Measurements from ENCODE around the gene CYP1A2.

CYP1A2 gene

DNA sequence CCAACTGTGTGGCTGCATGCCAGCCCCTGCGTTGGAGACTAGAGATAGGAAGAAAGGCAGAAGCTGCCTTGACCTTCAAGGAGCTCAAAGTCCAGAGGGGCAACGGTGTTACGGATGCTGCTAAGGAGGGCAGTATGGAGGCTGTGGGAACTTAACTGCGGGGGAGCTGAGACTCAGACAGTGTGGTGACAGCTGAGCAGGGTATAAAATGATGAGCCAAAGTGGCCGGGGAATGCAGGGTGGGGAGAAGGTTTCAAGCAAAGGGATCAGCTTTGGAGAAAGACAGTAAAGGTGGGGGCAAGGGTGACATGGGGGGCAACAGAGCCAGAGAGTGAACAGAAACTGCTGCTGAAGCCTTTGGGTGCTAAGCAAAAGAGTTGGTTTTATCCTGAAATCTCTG is 6.2 kb upstream of the CYP1A2 start:
- DNase-seq = no peak

DNA sequence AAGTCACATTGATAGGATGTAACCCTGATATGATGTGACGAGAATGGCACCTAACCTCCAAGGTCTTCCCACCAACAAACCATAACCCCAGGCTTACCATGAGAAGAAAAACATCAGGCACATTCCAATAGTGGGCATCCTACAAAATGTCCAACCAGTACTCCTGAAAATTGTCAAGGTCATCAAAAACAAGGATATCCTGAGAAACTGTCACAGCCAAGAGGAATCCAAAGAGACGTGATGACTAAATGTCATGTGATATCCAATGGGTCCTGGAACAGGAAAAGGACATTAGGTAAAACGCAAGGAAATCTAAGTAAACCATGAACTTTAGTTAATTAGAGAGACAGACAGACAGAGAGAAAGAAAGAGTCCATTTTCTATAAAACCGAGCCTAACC is 2.3 kb upstream of the CYP1A2 start:
- no peak for DNase-seq

DNA sequence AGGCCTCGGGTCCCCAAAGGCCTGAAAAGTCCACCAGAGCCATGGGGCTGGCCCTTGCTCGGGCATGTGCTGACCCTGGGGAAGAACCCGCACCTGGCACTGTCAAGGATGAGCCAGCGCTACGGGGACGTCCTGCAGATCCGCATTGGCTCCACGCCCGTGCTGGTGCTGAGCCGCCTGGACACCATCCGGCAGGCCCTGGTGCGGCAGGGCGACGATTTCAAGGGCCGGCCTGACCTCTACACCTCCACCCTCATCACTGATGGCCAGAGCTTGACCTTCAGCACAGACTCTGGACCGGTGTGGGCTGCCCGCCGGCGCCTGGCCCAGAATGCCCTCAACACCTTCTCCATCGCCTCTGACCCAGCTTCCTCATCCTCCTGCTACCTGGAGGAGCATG is 1.2 kb downstream of the CYP1A2 start:
- DNase-seq = no peak

DNA sequence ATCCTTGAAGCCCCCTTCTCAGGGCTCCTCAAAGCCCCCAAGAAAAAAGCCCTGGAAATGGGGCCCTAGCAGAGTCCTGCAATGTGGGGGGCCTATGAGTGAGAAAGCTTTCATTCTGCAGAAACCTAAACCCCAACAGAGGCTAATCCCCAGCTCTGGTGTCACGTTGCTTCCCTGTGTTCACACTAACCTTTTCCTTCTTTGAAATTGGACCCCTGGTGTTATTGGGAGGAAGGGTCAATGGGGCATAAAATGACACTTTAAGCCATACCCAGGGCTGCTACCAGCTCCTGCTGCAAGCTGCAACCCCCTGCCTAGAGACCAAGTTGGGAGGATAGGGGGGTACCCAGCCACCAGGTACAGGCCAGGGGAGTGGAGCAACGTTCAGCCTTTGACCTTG is 2.1 kb downstream of the CYP1A2 start:
- DNase-seq = no peak

DNA sequence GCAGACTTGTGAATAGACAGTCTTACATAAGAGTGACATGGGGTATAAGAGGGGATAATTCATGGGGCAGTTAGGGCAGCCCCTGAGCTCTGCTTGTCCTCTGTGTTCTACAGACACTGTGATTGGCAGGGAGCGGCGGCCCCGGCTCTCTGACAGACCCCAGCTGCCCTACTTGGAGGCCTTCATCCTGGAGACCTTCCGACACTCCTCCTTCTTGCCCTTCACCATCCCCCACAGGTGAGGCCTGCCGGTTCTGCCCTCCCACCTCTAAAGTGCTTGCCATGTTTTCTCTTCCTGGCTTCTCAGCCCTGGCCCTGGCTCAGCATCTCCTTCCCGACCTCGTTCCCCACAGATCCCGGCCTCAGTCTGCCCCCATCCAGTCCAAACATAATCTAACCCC is 3.4 kb downstream of the CYP1A2 start:
- DNase-seq = no peak

DNA sequence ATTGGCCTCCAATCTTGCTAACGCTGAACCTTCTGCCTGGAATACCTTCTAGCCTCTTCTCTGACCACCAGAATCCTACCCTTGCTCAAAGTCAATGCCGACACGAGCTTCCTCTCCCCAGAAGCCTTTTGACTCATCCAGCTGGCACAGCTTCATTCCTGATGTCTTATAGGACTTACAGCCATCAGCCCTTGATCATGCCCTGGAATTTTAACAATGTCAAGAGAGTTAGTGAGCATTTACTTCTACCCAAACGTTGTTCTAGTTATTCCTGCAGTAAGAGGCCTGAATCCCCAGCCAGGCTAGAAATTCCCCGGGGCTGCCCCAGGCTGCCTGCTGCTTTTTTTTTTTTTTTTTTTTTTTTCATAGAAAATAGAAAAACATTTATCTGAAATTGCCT is 3.9 kb downstream of the CYP1A2 start:
- DNase-seq = peak; percentile 90

DNA sequence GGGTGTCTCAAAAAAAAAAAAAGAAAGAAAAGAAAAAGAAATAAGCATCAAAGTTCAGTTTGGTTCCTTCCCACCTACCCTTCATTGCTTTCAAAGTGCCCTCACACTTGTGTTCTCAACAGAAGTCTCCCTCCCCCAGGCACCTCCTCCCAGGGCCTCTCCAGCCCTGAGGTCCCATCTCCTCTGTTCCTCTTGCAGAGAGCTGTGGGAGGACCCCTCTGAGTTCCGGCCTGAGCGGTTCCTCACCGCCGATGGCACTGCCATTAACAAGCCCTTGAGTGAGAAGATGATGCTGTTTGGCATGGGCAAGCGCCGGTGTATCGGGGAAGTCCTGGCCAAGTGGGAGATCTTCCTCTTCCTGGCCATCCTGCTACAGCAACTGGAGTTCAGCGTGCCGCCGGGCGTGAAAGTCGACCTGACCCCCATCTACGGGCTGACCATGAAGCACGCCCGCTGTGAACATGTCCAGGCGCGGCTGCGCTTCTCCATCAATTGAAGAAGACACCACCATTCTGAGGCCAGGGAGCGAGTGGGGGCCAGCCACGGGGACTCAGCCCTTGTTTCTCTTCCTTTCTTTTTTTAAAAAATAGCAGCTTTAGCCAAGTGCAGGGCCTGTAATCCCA is 6.1 kb downstream of the CYP1A2 start:
- DNase-seq = no peak

DNA sequence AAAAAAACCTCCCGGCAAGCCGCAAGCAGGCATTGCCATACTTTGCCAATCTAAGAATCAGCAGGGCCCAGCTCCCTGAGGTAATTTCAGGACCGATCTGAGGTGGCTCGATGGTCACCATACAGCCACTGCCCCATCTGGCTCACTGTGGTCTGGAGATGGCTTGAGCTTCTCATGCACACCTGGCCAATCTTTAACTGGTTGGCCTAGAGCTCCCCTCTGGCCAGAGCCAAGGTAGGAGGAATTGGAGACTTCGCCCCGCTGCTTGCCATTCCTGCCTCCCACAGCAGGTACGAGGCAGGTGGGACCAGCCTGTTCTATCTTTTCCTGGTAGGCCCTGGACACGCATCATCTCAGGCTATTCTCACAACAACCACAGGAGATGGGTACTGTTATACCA is 10.1 kb downstream of the CYP1A2 start:
- DNase-seq = no peak

DNA sequence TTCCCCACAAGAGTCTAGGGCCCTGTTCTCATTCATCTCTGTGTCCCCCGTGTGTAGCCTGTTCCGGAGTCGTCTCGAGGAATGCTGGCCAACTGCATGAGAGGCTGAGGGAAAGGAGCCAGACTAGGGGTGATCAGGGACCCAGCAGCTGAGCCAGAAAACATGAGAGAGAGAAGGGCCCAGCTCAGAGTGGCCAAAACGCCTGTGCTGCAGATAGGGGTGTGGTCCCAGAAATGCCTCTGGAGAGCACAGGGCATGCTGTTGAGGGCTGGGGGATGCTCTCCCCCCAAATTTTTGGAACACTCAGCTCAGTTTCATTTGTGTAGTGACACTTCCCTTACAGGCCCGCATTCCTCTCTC is 14.1 kb downstream of the CYP1A2 start:
- DNase-seq = no peak

DNA sequence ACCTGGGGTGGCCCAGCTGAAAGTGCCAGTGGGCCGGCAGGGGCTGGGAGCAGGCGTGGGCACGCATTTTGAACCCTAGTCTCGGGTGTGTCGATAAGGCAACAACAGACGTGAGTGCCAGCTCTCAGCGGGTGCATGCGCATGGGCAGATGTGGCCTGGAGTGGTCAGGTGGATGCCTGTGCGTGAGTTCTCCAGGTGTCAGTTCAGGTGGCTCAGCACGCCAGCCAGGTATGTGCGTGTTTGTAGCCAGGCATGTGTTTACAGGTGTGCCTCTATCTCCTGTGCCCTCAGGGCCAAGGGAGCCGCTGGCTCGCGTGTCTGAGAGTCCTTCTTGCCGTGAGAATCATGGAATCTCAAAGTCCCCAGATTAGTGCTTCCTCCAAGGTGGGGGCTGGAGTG is 14.8 kb downstream of the CYP1A2 start:
- no peak for DNase-seq

DNA sequence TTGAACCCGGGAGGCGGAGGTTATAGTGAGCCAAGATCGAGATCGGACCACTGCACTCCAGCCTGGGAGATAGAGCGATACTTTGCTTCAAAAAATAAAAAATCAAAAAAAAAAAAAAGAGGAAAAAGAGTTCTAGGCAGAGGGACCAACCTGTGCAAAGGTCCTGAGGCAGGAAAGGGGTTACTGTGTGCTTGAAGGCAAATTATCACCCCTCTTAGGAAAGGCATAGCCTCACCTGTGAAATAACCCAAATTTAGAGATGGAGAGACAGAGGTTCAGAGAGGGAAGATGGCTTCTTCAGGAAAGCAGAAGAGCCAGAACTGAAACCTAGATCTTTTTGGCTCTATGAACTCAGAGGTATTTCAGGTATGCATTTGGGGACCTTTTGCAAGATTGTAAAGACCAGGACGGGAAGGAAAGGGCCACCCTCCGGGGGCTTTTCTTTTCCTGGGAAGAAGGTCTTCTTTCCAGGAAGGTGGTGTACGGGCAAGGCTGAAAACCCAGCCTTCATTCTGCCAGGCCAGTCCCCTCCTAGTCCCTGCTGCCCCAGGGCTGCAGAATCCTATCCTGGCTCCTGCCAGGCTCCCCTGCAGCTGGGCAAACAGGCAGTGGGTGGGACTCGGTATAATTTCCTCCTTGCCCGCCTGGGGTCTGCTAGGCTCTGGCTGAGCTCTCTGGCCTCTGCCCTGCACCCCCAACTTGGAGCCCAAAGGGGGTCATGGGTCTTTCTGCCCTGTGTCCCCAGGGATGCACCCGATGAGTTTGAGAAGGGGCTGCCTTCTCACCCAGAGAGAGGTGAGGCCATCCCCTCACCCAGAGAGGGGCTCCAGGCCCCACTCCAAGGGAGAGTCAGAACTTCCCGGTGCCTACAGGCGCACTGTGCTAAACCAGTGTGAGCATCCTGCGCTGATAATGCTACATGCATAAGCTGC is 18.8 kb downstream of the CYP1A2 start:
- no peak for DNase-seq

DNA sequence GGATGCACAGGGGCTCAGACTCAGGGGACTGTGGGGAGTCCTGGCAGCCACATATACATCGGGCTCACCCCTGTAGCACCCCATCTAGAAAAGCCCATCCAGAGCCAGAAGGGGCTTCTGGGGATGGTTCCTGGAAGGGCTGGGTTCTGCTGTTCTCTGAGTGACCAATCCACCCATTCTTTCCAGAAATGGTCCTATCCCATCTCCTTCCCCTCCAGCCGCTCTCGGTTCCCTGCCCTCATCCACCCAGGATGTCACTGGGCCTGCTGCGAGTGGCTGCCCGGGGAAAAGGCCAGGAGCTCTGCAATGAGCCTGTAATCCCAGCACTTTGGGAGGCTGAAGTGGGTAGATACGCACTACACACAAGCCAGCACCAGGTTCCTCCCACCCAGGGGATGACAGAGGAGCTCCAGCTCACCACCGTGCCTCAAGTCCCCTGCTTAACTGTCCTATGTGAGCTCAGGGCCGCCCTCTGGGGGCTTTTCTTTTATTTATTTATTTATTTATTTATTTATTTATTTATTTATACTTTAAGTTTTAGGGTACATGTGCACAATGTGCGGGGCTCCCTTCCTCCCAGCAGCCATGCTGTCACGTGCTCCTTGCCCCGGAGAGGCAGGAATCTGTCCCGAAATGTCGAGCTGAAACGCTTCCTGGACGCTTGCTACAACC is 19.6 kb downstream of the CYP1A2 start:
- DNase-seq = no peak

DNA sequence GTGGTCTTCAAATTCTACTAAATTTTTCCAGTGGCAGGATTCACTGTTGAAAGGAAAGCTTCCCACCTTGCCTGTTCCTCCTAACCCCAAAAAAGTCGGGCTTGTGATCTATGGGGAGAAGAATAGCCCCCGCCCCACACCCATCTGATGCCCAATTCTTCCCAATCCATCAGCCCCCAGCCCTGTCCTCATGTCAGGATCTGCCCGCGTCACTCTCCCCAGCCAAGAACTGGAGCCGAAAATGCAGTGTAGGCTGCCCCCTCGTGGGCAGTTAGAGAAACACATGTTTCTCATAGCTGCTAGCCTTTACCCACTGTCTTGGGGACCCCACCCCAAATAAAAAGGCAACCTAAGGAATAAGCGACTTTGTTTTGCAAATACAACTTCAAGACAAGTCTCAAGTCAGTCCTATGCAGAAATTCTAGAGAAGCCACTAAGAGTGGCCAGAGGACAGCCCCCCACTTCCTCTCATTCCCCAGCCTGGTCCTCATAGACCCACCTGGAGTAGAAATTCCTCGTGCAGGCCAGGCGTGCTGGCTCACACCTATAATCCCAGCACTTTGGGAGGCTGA is 20.2 kb downstream of the CYP1A2 start:
- DNase-seq = peak; percentile 59

DNA sequence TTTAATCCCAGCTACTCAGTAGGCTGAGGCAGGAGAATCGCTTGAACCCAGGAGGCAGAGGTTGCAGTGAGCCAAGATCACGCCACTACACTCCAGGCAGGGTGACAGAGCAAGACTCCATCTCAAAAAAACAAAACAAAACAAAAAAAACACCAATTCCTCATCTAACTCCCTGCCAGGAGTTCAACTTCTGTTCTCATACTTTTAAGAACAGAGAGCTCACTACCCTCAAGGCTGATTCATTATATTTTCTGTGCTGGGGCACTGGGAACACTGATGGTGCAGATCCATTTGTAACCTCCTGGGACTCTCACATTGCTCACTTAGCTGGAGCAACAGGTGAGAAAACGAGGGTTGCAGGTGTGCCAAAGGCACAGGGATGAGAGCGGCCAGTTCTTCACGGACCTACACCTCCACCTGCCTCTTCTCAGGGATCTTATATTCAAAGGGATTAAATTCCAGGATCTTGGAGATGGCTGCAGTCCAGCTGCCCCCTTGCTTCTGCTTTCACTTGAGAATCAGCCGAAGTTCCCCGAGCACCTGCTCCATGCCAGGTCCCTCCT is 20.9 kb downstream of the CYP1A2 start:
- DNase-seq = no peak

DNA sequence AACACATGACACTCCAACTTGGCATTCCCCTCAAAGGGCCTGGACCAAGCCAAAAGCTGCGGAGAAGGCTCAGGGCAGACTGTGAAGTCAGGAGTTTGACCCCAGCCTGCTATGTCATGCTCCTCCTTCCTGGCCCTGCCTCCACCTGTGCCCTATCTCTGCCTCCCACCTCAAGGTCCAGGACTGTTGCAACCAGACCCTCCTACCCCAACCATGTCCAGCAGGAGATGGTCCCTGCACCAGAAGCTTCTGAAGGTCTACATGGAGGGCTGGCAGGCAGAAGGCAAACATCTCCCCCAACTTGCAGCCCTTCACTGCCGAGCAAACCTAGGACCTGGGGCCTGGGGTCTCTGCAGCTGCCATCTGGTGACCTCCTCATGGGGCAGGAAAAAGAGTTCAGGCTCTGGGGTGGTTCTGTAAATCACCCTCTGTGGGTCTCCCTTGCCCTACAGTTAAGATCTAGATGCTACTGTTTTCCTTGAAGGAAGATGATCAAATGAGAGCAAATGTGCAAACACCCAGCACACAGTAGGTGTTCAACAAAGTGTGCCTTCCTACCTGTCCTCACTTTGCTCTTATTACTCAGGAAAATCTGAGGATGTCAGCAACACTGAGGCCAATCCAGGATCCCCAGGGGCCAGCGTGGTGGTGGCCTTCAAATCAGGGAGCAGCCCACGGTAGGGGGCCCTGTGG is 21.7 kb downstream of the CYP1A2 start:
- DNase-seq = no peak

DNA sequence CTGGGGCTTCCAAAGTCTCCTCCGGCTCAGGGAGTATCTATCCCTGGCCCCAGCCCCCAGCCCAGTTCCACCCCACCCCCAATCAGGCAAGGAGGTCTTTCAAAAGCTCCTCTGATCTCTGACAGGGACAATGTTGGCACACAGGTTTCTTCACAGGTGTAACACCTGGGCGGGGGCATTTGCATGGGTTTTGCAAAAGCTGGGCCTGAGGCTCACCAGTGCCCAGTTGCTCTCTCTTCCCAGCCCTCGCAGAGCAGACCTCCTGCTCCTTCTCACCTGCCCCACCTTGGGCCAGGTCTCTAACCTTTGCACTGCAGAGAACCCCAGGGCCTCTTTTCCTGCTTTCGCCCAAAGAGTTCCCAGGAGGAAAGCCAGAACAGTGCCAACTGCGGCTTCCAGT is 24.7 kb downstream of the CYP1A2 start:
- no peak for DNase-seq

DNA sequence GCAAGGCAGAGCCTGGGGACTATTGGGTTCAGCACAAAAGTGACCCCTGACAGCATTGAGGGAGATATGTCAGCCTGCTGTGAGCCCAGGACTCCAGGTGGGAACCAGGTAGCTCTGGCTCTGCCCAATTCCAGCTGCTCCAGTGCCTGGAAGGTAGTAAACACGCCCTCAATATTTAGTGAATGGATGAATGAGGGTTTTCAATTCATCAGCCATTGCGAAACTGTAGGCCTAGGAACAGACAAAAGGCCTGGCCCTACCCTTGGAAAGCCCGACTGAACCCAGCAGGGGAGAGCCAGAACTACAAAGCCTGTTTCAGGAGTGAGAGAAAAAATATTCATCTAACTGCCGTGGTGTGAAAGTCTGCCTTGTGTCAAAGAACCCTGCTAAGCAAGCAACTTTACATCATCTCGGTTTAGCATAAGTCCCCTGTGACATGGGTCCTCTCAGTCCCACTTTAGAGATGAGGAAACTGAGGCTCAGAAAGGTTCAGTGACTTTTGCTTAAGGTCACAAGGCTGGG is 25.1 kb downstream of the CYP1A2 start:
- DNase-seq = no peak

DNA sequence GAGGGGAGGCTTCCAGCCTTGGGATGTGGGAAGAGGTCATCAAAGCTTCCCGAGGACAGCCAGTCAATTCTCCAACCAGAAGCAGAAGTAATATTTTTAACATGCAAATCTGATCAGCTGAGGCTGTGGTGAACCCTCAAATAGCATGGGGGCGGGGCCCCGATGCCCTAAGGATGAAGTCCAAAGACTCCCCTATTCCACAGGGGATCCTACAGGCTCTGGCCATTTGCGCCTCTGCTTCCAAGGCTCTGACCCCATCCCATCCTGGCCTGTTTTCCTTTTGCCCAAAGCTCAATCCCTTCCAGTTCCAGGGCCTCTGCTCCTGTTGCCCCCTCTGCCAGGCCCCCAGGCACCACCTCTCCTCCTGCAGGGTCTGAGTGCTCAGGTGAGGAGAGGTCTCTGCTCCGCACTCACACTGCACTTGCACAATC is 26.5 kb downstream of the CYP1A2 start:
- no peak for DNase-seq

DNA sequence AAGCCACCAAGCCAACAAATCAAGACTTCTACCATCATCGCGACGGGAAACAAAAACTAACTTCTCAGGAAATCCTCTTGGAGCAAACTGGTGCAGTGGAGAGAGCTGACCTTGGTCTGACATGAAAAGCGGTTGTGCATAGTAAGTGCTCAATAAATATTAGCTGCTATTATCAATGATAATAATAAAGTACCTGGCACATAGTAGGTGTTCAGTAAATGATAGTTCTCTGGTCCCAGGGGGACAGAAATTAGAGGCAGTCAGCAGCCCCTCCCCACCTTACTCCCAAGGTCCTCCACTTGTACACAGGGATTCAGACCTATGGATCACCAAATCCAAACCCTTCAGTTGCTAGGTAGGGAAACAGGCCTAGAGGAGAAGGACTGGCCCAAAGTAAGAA is 27.2 kb downstream of the CYP1A2 start:
- no peak for DNase-seq

DNA sequence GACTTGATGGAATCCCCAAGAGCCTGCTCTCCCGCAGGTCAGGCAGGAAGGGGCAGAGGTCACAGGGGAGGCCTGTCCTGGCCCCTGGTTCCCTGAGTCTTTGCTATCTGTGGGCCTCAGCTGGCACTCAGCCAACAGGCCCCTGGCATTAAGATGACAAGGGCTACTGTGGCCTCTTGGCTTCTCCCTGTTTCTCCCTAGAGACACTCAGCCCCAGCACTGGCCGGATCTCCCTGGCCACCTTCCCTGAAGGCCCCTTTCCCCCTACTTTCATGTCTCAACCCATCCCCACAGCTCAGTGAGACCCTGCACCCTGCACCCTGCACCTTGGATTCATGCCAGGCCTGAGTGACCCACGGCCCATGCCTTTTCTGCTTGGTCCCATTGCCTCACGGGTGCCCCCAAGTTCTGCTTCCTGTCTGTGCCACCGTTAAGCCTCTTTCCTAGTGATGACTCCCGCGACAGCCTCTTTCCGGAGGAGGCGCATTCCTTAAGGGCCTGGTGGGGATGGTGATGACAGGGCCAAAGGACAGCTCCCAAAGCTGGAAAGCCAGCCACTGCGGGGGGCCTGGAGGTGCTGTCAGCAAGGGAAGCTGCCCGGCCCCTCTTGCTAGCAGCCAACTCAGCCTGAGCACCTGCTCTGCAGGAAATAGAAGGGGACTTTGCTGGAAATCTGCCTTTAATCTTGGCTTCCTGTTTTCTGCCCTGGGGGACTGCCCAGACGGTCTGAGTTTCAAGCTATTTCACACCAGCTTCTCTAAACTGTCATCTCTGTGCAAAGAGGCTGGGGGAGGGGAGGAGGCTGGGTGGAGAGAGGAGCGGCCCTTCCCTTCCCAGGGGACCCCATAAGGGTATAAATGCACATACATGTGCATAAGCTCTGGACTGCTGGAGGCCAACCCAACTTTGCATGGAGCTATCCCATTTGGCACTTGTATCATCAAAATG is 28.4 kb downstream of the CYP1A2 start:
- peak; percentile 44 for DNase-seq
